HCT116 (cell line): ENCODE data around the gene CSHL1. TPM values are rescaled to one million over a fixed set of nuclear protein-coding genes. Genes with fewer than 3 reads are reported as not detected.

Source experiments
- ATAC-seq: fragments of 200-7000 bp; cut with Tn5 transposase; 2 replicates; pipeline ENCODE4 v1.9.1; 2020; ENCODE audit warnings: mild to moderate bottlenecking, moderate library complexity
- BruUV-seq: library from RNA; stranded (reverse); fragments of 400-500 nt; replicated peaks from 2 replicates; lab custom pipeline; 2021; lab: Mats Ljungman, UMichigan
- CTCF ChIA-PET: fragments of 300-600 bp; sonication (Branson Sonifier 250); formaldehyde crosslinking; loops from one replicate; lab custom pipeline; 2021; ENCODE audit warnings: antibody characterized with exemption; lab: Charles Lee
- POLR2A ChIA-PET: fragments of 300-600, 350-600 bp; sonication (Branson Sonifier 250); formaldehyde crosslinking; loops from one replicate; lab custom pipeline; 2021; ENCODE audit warnings: antibody characterized with exemption; lab: Charles Lee
- RAD21 ChIA-PET, 2 experiments: fragments of 300-600 bp; sonication (Branson Sonifier 250); formaldehyde crosslinking; loops; one replicate each; lab custom pipeline; 2023; ENCODE audit warnings: low total read pairs in 2 of 2; ENCODE audit not compliant: uncharacterized antibody in 2 of 2, unreplicated experiment in 2 of 2, low non-redundant PET in 1 of 2; lab: Charles Lee
- DNase-seq: peaks from one replicate; pipeline ENCODE4 v3.0.0-alpha.2; 2010; ENCODE audit warnings: low read depth, low spot score
- H2AFZ ChIP-seq: fragments of 200-600 bp; shearing (Covaris generic), sonication (generic); 2 replicates; pipeline ENCODE4 v1.6.1; 2017; ENCODE audit warnings: low read depth, mixed run types, mixed read lengths, antibody characterized with exemption, low read length; ENCODE audit not compliant: poor library complexity, severe bottlenecking
- H3K27ac ChIP-seq: 2 replicates; pipeline ENCODE4 v1.5.1; 2012; ENCODE audit warnings: low read depth, low read length
- H3K27me3 ChIP-seq: fragments of 200-600 bp; sonication (generic); 2 replicates; pipeline ENCODE4 v1.6.1; 2016; ENCODE audit warnings: mixed run types, low read length, mixed read lengths; ENCODE audit not compliant: insufficient read depth
- H3K36me3 ChIP-seq, 2 experiments: fragments of 200-500 bp in 1 of 2; fragments of 200-600 bp in 1 of 2; sonication (Bioruptor generic) in 1 of 2; sonication (generic) in 1 of 2; 2 replicates each; pipeline versions ENCODE4 v1.5.1 to v1.6.1; 2014 to 2016; ENCODE audit warnings: low read length in 2 of 2, inconsistent platforms in 1 of 2, mixed read lengths in 1 of 2, mixed run types in 1 of 2; ENCODE audit not compliant: insufficient read depth in 2 of 2, control insufficient read depth in 1 of 2
- H3K4me1 ChIP-seq, 2 experiments: fragments of 200-600 bp in 1 of 2; sonication (generic) in 1 of 2; 2 replicates each; pipeline versions ENCODE4 v1.5.1 to v1.6.1; 2012 to 2017; ENCODE audit warnings: low read length in 2 of 2, inconsistent platforms in 1 of 2, mild to moderate bottlenecking in 1 of 2, mixed read lengths in 1 of 2, mixed run types in 1 of 2, moderate library complexity in 1 of 2; ENCODE audit not compliant: insufficient read depth in 2 of 2, control insufficient read depth in 1 of 2
- H3K4me2 ChIP-seq: fragments of 200-600 bp; sonication (generic); 2 replicates; pipeline ENCODE4 v1.6.1; 2017; ENCODE audit warnings: mixed run types, low read length, mixed read lengths
- H3K4me3 ChIP-seq, 2 experiments: fragments of 200-600 bp in 1 of 2; sonication (generic) in 1 of 2; replicated peaks in 1 of 2; 2 replicates each; pipeline ENCODE4 v1.5.1; 2011 to 2016; ENCODE audit warnings: low read length in 2 of 2, control low read depth in 1 of 2, low read depth in 1 of 2, mild to moderate bottlenecking in 1 of 2, mixed read lengths in 1 of 2, mixed run types in 1 of 2
- H3K79me2 ChIP-seq: fragments of 200-600 bp; sonication (generic); 2 replicates; pipeline ENCODE4 v1.6.1; 2017; ENCODE audit warnings: mild to moderate bottlenecking, mixed run types, low read length, moderate library complexity, mixed read lengths; ENCODE audit not compliant: insufficient read depth
- H3K9ac ChIP-seq: fragments of 200-600 bp; sonication (generic); 2 replicates; pipeline ENCODE4 v1.6.1; 2016; ENCODE audit warnings: low read length, mixed read lengths
- H3K9me2 ChIP-seq: fragments of 200-600 bp; sonication (generic), shearing (Covaris generic); 2 replicates; pipeline ENCODE4 v1.6.1; 2017; ENCODE audit warnings: mixed run types, mild to moderate bottlenecking, moderate library complexity; ENCODE audit not compliant: insufficient read depth
- H3K9me3 ChIP-seq, 2 experiments: fragments of 200-500 bp in 1 of 2; fragments of 200-600 bp in 1 of 2; sonication (Bioruptor generic) in 1 of 2; sonication (generic) in 1 of 2; 2 replicates each; pipeline ENCODE4 v1.6.1; 2014 to 2017; ENCODE audit warnings: low read length in 2 of 2, mixed read lengths in 2 of 2, inconsistent platforms in 1 of 2, low read depth in 1 of 2, mild to moderate bottlenecking in 1 of 2, mixed run types in 1 of 2, moderate library complexity in 1 of 2; ENCODE audit not compliant: control insufficient read depth in 1 of 2, insufficient read depth in 1 of 2
- H4K20me1 ChIP-seq: fragments of 200-600 bp; sonication (generic), shearing (Covaris generic); 2 replicates; pipeline ENCODE4 v1.6.1; 2017; ENCODE audit warnings: mixed run types, mild to moderate bottlenecking, moderate library complexity; ENCODE audit not compliant: insufficient read depth
- ATF3 ChIP-seq: IDR thresholded peaks from 2 replicates; pipeline ENCODE4 v1.6.1; 2012
- CBX3 ChIP-seq: IDR thresholded peaks from 2 replicates; pipeline ENCODE4 v1.6.1; 2012; ENCODE audit warnings: low read depth
- EGR1 ChIP-seq: IDR thresholded peaks from 2 replicates; pipeline ENCODE4 v1.6.1; 2012; ENCODE audit warnings: low read depth
- intact Hi-C: fragments of 100-400 bp; cut with micrococcal nuclease; formaldehyde crosslinking; loops from 2 replicates; pipeline ENCODE4 v1.10.0; 2022
- total RNA-seq: library from RNA; stranded (reverse); gene quantifications from one replicate; pipeline ENCODE4 v1.2.1, GENCODE V29; 2021; ENCODE audit not compliant: unreplicated experiment
- TF ChIP-seq, protein P1 (sequence below), 3 experiments: fragments of 200-600 bp in 1 of 3; sonication (generic) in 1 of 3; IDR thresholded peaks in 2 of 3; conservative IDR thresholded peaks in 1 of 3; 2 replicates each; pipeline ENCODE4 v1.5.1; 2012 to 2017; ENCODE audit warnings: low read depth in 2 of 3, low read length in 2 of 3, antibody characterized with exemption in 1 of 3, borderline replicate concordance in 1 of 3, control low read depth in 1 of 3, mild to moderate bottlenecking in 1 of 3, mixed read lengths in 1 of 3, mixed run types in 1 of 3, moderate library complexity in 1 of 3; ENCODE audit not compliant: insufficient read depth in 1 of 3

CSHL1 gene
- total RNA-seq, 1 experiment from 2014 or later = not detected

- no TSS peak for BruUV-seq
- TF ChIP-seq, protein P1, sequence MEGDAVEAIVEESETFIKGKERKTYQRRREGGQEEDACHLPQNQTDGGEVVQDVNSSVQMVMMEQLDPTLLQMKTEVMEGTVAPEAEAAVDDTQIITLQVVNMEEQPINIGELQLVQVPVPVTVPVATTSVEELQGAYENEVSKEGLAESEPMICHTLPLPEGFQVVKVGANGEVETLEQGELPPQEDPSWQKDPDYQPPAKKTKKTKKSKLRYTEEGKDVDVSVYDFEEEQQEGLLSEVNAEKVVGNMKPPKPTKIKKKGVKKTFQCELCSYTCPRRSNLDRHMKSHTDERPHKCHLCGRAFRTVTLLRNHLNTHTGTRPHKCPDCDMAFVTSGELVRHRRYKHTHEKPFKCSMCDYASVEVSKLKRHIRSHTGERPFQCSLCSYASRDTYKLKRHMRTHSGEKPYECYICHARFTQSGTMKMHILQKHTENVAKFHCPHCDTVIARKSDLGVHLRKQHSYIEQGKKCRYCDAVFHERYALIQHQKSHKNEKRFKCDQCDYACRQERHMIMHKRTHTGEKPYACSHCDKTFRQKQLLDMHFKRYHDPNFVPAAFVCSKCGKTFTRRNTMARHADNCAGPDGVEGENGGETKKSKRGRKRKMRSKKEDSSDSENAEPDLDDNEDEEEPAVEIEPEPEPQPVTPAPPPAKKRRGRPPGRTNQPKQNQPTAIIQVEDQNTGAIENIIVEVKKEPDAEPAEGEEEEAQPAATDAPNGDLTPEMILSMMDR (IDR thresholded peaks at IDR 0.05 in 2 of 3, conservative IDR thresholded peaks at IDR 0.05 in 1 of 3; ENCODE audit: borderline replicate concordance in 1 of 3, insufficient read depth in 1 of 3, low read depth in 2 of 3, low read length in 2 of 3) = peak in 2 of 3 experiments; percentile 37 to 48; a peak in 3 of 6 replicates
- TF ChIP-seq ATF3 = no peak
- Histone ChIP-seq H3K9me3 (no peaks in the 10 kb centered on the region), H3K9me2 (no peaks in the 10 kb centered on the region), H3K4me2 (no peak overlapping the region), H4K20me1 (no peaks in the 10 kb centered on the region), H3K27me3 (no peaks in the 10 kb centered on the region), H3K9ac (no peak overlapping the region), H3K79me2 (no peaks in the 10 kb centered on the region), H3K36me3 (no peaks in the 10 kb centered on the region), H3K4me3 (no peak overlapping the region), H2AFZ (no peak overlapping the region), H3K4me1 (peaks cover 0 to 4% of the 10 kb centered on the region in 2 experiments; a peak in 1 of 4 replicates), H3K27ac (no peak overlapping the region)
- CTCF ChIA-PET = no interaction called here
- RAD21 ChIA-PET = no interaction called here
- intact Hi-C loops = no loop called here
- POLR2A ChIA-PET = no interaction called here
- ATAC-seq (no peak), DNase-seq (no peak)
These were observed 32.7 kb upstream of the CSHL1 start for GRCh38 chr17:63943745-63944144.

DNA sequence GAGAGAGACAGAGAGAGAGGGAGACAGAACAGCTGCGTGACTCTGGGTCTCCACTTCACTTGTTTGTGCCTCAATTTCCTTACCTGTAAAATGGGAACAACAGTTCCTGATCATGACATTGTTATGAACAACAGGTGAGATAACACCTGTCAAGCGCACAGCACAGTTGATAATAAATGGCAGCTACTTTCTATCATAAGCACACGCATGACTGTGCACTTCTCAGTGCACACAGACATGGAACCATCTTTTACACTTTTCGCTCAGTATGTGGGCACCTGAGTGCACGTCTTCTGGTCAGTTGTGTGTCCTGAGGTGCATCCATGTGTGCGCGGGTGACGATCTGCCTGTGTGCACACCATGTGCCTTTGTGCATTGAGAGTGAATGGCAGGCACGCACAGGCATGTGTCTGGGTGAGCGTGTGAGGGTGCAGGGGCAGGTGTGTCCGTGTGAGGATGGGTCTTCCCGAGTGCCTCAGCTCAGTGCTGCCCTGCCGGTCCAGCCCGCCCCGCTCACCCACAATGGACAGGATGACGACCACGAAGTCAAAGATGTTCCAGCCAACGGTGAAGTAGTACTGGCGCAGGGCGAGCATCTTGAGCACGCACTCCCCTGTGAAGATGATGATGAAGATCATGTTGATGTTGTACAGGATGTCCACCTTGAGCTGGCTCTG lies 31.4 kb upstream of the CSHL1 start:
- ChIA-PET POLR2A (no interaction called here), RAD21 (no interaction called here), CTCF (interaction anchor here (0.8 kb wide), 1 partner anchor 8 kb away, joined by 3 read pairs; no protein-coding TSS in a partner anchor)
- no peak overlapping the region for H3K27ac ChIP-seq
- H3K27me3 ChIP-seq = no peaks in the 10 kb centered on the region
- no peaks in the 10 kb centered on the region for H3K9me3 ChIP-seq
- no peak overlapping the region for H3K4me3 ChIP-seq
- no peak overlapping the region for H3K4me2 ChIP-seq
- H2AFZ ChIP-seq = no peak overlapping the region
- no peaks in the 10 kb centered on the region for H3K36me3 ChIP-seq
- intact Hi-C loops = no loop called here
- BruUV-seq = no TSS peak
- no peak overlapping the region for H3K9ac ChIP-seq
- no peak for DNase-seq
- no peaks in the 10 kb centered on the region for H4K20me1 ChIP-seq
- H3K79me2 ChIP-seq = no peaks in the 10 kb centered on the region
- ATAC-seq = no peak
- peaks cover 0 to 4% of the 10 kb centered on the region in 2 experiments; a peak in 1 of 4 replicates for H3K4me1 ChIP-seq
- TF ChIP-seq EGR1 = no peak
- TF ChIP-seq CBX3 = no peak
- H3K9me2 ChIP-seq = no peaks in the 10 kb centered on the region
